OCI-LY3 (cell line): ENCODE measurements around the gene ENTR1.

Experiments
- CTCF ChIP-seq: fragments of 200-600, 300-600 bp; sonication (generic); IDR thresholded peaks from 2 replicates; pipeline ENCODE4 v1.5.1; 2014; ENCODE audit warnings: antibody characterized with exemption, low read length, low read depth
- EZH2phosphoT487 ChIP-seq: fragments of 200-600 bp; shearing (Covaris generic); IDR thresholded peaks from 2 replicates; pipeline ENCODE4 v1.6.1; 2018; ENCODE audit warnings: antibody characterized with exemption, mixed run types, low read depth

GRCh38 chr9:136395020-136395340, 15.4 kb downstream of the ENTR1 start:
- TF ChIP-seq CTCF (no peak), EZH2phosphoT487 (no peak)
